ENCODE results near the gene ARF1.

Gene ARF1

DNA sequence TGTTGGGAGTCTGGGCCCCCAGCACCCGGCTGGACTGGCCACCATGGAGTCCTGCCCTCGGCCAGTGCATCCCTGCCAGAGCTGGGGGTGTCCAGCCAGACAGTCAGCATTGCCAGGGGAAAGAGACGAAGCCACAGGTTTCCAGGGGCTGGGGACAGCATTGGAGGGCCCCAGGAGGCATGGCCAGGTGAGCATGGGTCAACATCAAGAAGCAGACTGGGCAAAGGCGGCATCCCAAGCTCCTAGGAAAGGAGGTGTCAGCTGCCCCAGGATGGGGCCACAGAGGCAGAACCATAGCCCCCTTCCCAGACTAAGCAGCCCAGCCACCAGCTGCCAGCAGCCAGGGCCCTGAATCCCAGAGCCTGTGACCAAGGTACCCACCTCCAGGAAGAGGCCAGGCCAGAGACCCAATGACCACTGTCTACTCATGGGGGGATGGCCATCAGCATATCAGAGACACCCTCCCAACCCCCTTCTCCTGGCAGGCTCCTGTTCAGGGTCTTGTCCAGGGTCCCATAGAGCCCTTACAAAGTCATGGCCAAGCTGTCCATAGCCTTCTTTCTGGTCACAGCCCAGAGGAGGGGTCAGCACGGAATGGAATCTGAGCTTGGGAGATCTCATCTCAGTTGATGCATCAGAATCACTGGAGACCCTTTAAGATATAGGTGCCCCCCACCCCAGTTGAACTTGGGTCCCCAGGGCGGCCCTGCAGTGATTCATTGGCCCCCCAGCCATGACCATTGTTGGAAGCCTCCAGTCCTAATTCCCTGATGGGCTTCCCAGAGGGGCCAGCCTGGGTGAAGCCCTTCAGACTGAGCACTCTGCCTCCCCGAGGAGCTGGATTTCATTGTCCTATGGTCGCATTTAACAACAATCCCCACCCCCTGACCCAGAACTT, 43.3 kb upstream of the ARF1 start:
- Histone ChIP-seq H3K4me3 (no peak overlapping the region), H3K9ac (ENCODE audit: insufficient read length) (no peak overlapping the region), H3K9me3 (ENCODE audit: low read depth, low read length) (no peaks in the 10 kb centered on the region), H3K27ac (no peak overlapping the region), H3K36me3 (ENCODE audit: insufficient read depth, low read length) (no peaks in the 10 kb centered on the region)
- no peak for DNase-seq (ENCODE audit: low read depth, low spot score)
- TF ChIP-seq POLR2AphosphoS5 (IDR thresholded peaks at IDR 0.05; ENCODE audit: borderline replicate concordance, low read depth, low read length), result no peak
- TF ChIP-seq EZH2 (IDR thresholded peaks at IDR 0.05), result no peak
- TF ChIP-seq FOXP2 (optimal IDR thresholded peaks at IDR 0.05; ENCODE audit: control extremely low read depth, extremely low read length, insufficient read depth), result no peak

- no peaks in the 10 kb centered on the region for H3K36me3 ChIP-seq (ENCODE audit: insufficient read depth, low read length)
- no peaks in the 10 kb centered on the region for H3K9me3 ChIP-seq (ENCODE audit: low read depth, low read length)
- TF ChIP-seq FOXP2 (optimal IDR thresholded peaks at IDR 0.05; ENCODE audit: control extremely low read depth, extremely low read length, insufficient read depth), result no peak
- no peak for TF ChIP-seq POLR2AphosphoS5 (IDR thresholded peaks at IDR 0.05; ENCODE audit: borderline replicate concordance, low read depth, low read length)
- DNase-seq (ENCODE audit: low read depth, low spot score), result no peak
- H3K4me3 ChIP-seq, result no peak overlapping the region
- H3K27ac ChIP-seq, result no peak overlapping the region
- no peak overlapping the region for H3K9ac ChIP-seq (ENCODE audit: insufficient read length)
These were observed 42.5 kb upstream of the ARF1 start for GRCh38 chr1:228039986-228040385.

- H3K9ac ChIP-seq (ENCODE audit: insufficient read length), result no peak overlapping the region
- DNase-seq (ENCODE audit: low read depth, low spot score), result no peak
- H3K36me3 ChIP-seq (ENCODE audit: insufficient read depth, low read length), result no peaks in the 10 kb centered on the region
- no peak overlapping the region for H3K4me3 ChIP-seq
- TF ChIP-seq POLR2AphosphoS5 (IDR thresholded peaks at IDR 0.05; ENCODE audit: borderline replicate concordance, low read depth, low read length), result no peak
- no peaks in the 10 kb centered on the region for H3K9me3 ChIP-seq (ENCODE audit: low read depth, low read length)
- no peak overlapping the region for H3K27ac ChIP-seq
These were observed 41.2 kb upstream of the ARF1 start for GRCh38 chr1:228041316-228041715.

DNA sequence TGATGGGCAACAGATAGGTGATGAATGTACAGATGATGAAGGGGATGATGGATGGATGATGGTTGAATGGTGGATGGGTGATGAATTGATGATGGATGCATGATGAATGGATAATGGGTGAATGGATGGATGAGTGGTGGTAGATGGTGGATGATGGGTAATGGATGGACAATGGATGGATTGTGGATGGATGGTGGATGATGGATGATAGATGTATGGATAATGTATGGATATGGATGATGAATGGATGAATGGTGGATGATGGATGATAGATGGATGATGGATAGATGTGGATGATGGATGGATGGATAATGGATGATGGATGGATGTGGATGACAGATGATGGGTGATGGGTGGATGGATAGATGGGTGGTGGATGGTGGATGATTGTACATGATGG, 40.0 kb upstream of the ARF1 start:
- Histone ChIP-seq H3K9me3 (ENCODE audit: low read depth, low read length) (no peaks in the 10 kb centered on the region), H3K36me3 (ENCODE audit: insufficient read depth, low read length) (no peaks in the 10 kb centered on the region), H3K27ac (no peak overlapping the region), H3K9ac (ENCODE audit: insufficient read length) (no peak overlapping the region), H3K4me3 (no peak overlapping the region)
- no peak for TF ChIP-seq POLR2AphosphoS5 (IDR thresholded peaks at IDR 0.05; ENCODE audit: borderline replicate concordance, low read depth, low read length)
- TF ChIP-seq FOXP2 (optimal IDR thresholded peaks at IDR 0.05; ENCODE audit: control extremely low read depth, extremely low read length, insufficient read depth), result no peak
- TF ChIP-seq EZH2 (IDR thresholded peaks at IDR 0.05), result no peak
- no peak for DNase-seq (ENCODE audit: low read depth, low spot score)

DNA sequence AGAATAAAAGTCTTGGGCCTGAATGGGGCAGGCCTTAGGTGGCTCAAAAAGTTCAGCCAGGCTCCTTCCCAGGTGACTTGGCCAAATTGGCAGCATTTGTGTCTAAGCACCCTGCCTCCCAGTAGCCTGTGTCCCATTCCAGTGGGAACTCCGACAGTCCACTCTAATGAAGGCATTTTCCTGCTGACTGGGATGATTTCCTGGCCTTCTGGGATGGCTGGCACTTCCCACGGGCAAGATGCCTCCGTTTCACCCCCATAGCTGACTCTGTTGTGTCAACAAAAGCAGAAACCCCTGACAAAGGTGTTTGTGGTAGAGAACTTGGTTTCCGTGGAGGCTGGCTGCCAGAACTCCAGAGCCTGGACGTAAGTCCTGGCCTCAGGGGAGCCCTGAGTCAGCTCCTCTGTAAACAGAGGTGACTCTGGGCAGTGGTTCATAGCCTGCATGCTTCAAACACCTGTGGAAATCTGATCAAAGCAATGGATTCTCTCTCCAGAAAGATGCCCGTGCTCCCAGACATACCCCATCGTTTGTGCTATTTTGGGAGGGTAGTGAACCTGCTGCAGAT, 39.1 kb upstream of the ARF1 start:
- Histone ChIP-seq H3K9me3 (ENCODE audit: low read depth, low read length) (no peaks in the 10 kb centered on the region), H3K27ac (no peak overlapping the region), H3K36me3 (ENCODE audit: insufficient read depth, low read length) (no peaks in the 10 kb centered on the region), H3K9ac (ENCODE audit: insufficient read length) (no peak overlapping the region), H3K4me3 (no peak overlapping the region)
- TF ChIP-seq EZH2 (IDR thresholded peaks at IDR 0.05), result no peak
- TF ChIP-seq FOXP2 (optimal IDR thresholded peaks at IDR 0.05; ENCODE audit: control extremely low read depth, extremely low read length, insufficient read depth), result no peak
- no peak for TF ChIP-seq POLR2AphosphoS5 (IDR thresholded peaks at IDR 0.05; ENCODE audit: borderline replicate concordance, low read depth, low read length)
- no peak for DNase-seq (ENCODE audit: low read depth, low spot score)

- Histone ChIP-seq H3K36me3 (ENCODE audit: insufficient read depth, low read length) (no peaks in the 10 kb centered on the region), H3K4me3 (no peak overlapping the region), H3K9ac (ENCODE audit: insufficient read length) (no peak overlapping the region), H3K27ac (no peak overlapping the region), H3K9me3 (ENCODE audit: low read depth, low read length) (no peaks in the 10 kb centered on the region)
- TF ChIP-seq POLR2AphosphoS5 (IDR thresholded peaks at IDR 0.05; ENCODE audit: borderline replicate concordance, low read depth, low read length), result no peak
- TF ChIP-seq FOXP2 (optimal IDR thresholded peaks at IDR 0.05; ENCODE audit: control extremely low read depth, extremely low read length, insufficient read depth), result no peak
- no peak for TF ChIP-seq EZH2 (IDR thresholded peaks at IDR 0.05)
- no peak for DNase-seq (ENCODE audit: low read depth, low spot score)
These were observed 37.5 kb upstream of the ARF1 start for GRCh38 chr1:228044961-228045360.

DNA sequence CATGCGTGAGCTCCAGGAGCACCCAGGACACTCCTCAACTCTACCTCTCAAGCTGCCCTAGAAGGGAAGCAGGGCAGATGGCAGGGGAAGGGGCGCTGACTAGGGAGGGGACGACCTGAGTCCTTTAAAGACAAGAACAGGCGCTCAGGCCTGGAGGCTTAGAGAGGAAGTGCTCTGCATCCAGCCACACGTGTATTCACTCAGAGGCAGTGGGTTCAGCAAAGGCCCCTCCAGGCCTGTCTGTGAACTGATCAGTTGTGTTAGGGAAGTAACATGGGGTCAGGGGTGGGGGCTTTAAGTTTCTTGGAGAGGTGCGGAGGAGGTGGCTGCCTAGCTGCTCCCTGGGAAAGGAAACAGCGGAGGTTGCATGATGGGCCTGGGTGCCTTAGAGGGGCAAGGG, 37.1 kb upstream of the ARF1 start:
- no peak overlapping the region for H3K4me3 ChIP-seq
- no peaks in the 10 kb centered on the region for H3K9me3 ChIP-seq (ENCODE audit: low read depth, low read length)
- H3K36me3 ChIP-seq (ENCODE audit: insufficient read depth, low read length), result no peaks in the 10 kb centered on the region
- no peak for DNase-seq (ENCODE audit: low read depth, low spot score)
- no peak overlapping the region for H3K9ac ChIP-seq (ENCODE audit: insufficient read length)
- no peak overlapping the region for H3K27ac ChIP-seq
- no peak for TF ChIP-seq EZH2 (IDR thresholded peaks at IDR 0.05)
- TF ChIP-seq POLR2AphosphoS5 (IDR thresholded peaks at IDR 0.05; ENCODE audit: borderline replicate concordance, low read depth, low read length), result no peak
- no peak for TF ChIP-seq FOXP2 (optimal IDR thresholded peaks at IDR 0.05; ENCODE audit: control extremely low read depth, extremely low read length, insufficient read depth)

DNA sequence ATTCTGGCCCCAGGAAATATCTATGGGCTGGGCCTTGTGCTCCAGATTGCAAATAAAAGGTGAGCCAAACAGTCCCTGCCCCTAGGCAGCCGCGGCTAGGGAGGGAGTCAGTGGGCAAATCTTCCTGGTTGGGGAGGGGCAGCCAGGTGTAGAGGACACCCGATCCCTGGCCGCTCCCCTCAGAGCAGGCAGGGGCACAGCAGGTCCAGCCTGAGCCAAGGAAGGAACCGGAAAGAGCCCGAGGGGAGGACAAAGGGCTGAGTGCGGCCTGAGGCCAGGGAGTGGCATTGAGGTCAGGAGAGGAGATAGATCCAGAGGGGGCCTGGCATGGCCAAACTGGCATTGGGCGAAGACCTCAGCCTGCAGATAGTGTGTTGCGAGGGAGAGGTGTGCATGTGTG, 36.6 kb upstream of the ARF1 start:
- Histone ChIP-seq H3K9me3 (ENCODE audit: low read depth, low read length) (no peaks in the 10 kb centered on the region), H3K36me3 (ENCODE audit: insufficient read depth, low read length) (no peaks in the 10 kb centered on the region), H3K9ac (ENCODE audit: insufficient read length) (no peak overlapping the region), H3K27ac (no peak overlapping the region), H3K4me3 (no peak overlapping the region)
- no peak for DNase-seq (ENCODE audit: low read depth, low spot score)
- no peak for TF ChIP-seq POLR2AphosphoS5 (IDR thresholded peaks at IDR 0.05; ENCODE audit: borderline replicate concordance, low read depth, low read length)
- no peak for TF ChIP-seq EZH2 (IDR thresholded peaks at IDR 0.05)
- no peak for TF ChIP-seq FOXP2 (optimal IDR thresholded peaks at IDR 0.05; ENCODE audit: control extremely low read depth, extremely low read length, insufficient read depth)
